OCI-M2 (cell line): ENCODE data around the gene VPS52.
"Not testable (repeated sequence)": the region's sequence is repeated elsewhere in the genome, so short reads cannot be mapped to it uniquely, and the experiment has no call there.

Experiments used
- DNase-seq: peaks from one replicate; lab custom pipeline; 2025; ENCODE audit not compliant: unreplicated experiment; lab: John Stamatoyannopoulos, UW

The VPS52 gene

GRCh38 chr6:33304216-33304615 is 32.5 kb upstream of the VPS52 start:
- no peak for DNase-seq

GRCh38 chr6:33301877-33302276 is 30.2 kb upstream of the VPS52 start:
- DNase-seq, result no peak

- DNase-seq, result peak; percentile 88
Measured at GRCh38 chr6:33299237-33299944, 27.7 kb upstream of the VPS52 start.

GRCh38 chr6:33298773-33299236 is 27.1 kb upstream of the VPS52 start, which contains the start of gene RGL2:
Gene RGL2 (minus strand): TSS chr6:33298942. CDS start chr6:33298610, 332 bp downstream.
- DNase-seq, result no peak

- DNase-seq, result no peak
Measured at GRCh38 chr6:33297956-33298772, 26.5 kb upstream of the VPS52 start.

- DNase-seq, result no peak
Measured at GRCh38 chr6:33297406-33297955, 25.8 kb upstream of the VPS52 start.

- DNase-seq, result no peak
Measured at GRCh38 chr6:33296797-33297405, 25.2 kb upstream of the VPS52 start.

GRCh38 chr6:33295621-33296369 is 24.1 kb upstream of the VPS52 start:
- no peak for DNase-seq

GRCh38 chr6:33294086-33294823 is 22.6 kb upstream of the VPS52 start:
- no peak for DNase-seq

- DNase-seq, result no peak
Measured at GRCh38 chr6:33292996-33293682, 21.5 kb upstream of the VPS52 start.

- no peak for DNase-seq
Measured at GRCh38 chr6:33290459-33290858, 18.8 kb upstream of the VPS52 start.

GRCh38 chr6:33289784-33290315 is 18.2 kb upstream of the VPS52 start:
- DNase-seq, result no peak

- peak; percentile 92 for DNase-seq
Measured at GRCh38 chr6:33288921-33289783, 17.5 kb upstream of the VPS52 start, which contains the start of the genes PFDN6 and WDR46. Gene PFDN6 (plus strand): TSS chr6:33289601. CDS start chr6:33289857, 256 bp downstream. Gene WDR46 (minus strand): TSS chr6:33289239. CDS start chr6:33289170, 69 bp downstream.

GRCh38 chr6:33288141-33288920 is 16.7 kb upstream of the VPS52 start:
- no peak for DNase-seq

GRCh38 chr6:33286946-33287914 is 15.6 kb upstream of the VPS52 start:
- no peak for DNase-seq

GRCh38 chr6:33285214-33285613 is 13.5 kb upstream of the VPS52 start:
- not testable (repeated sequence) for DNase-seq
